Osteoblast (primary cell): Measurements from ENCODE around the gene VTI1A. TPM values are rescaled to one million over a fixed set of nuclear protein-coding genes. Genes with fewer than 3 reads are reported as not detected.

Source experiments
- DNase-seq: peaks from one replicate; pipeline ENCODE4 v3.0.0; 2011; ENCODE audit warnings: low spot score, mixed read lengths; ENCODE audit not compliant: insufficient read length; ENCODE audit errors: missing footprints
- H2AFZ ChIP-seq: 2 replicates; pipeline ENCODE4 v1.6.0; 2011; ENCODE audit warnings: mild to moderate bottlenecking, low read length
- H3K27ac ChIP-seq: 2 replicates; pipeline ENCODE4 v1.5.1; 2011; ENCODE audit warnings: mild to moderate bottlenecking, low read depth, low read length, moderate library complexity
- H3K27me3 ChIP-seq: 2 replicates; pipeline ENCODE4 v1.6.0; 2012; ENCODE audit warnings: mild to moderate bottlenecking, control low read depth, inconsistent platforms, low read length, moderate library complexity; ENCODE audit not compliant: insufficient read depth
- H3K36me3 ChIP-seq: 2 replicates; pipeline ENCODE4 v1.5.1; 2011; ENCODE audit warnings: mild to moderate bottlenecking, low read length, control low read depth, moderate library complexity; ENCODE audit not compliant: insufficient read depth
- H3K4me1 ChIP-seq: 2 replicates; pipeline ENCODE4 v1.5.1; 2011; ENCODE audit warnings: mild to moderate bottlenecking, low read length, control low read depth, moderate library complexity; ENCODE audit not compliant: insufficient read depth
- H3K4me2 ChIP-seq: 2 replicates; pipeline ENCODE4 v1.6.0; 2011; ENCODE audit warnings: mild to moderate bottlenecking, low read length; ENCODE audit not compliant: insufficient read depth
- H3K4me3 ChIP-seq: fragments of 200-600 bp; sonication (generic); 3 replicates; pipeline ENCODE4 v1.5.1; 2012; ENCODE audit warnings: mild to moderate bottlenecking, low read length, inconsistent platforms; ENCODE audit not compliant: insufficient read depth
- H3K79me2 ChIP-seq: 2 replicates; pipeline ENCODE4 v1.6.0; 2012; ENCODE audit warnings: mild to moderate bottlenecking, low read length, control low read depth, inconsistent platforms; ENCODE audit not compliant: insufficient read depth
- H3K9me3 ChIP-seq: 2 replicates; pipeline ENCODE4 v1.5.1; 2011; ENCODE audit warnings: low read depth, low read length, control low read depth
- H4K20me1 ChIP-seq: 2 replicates; pipeline ENCODE4 v1.6.0; 2012; ENCODE audit warnings: mild to moderate bottlenecking, low read length, control low read depth; ENCODE audit not compliant: insufficient read depth
- total RNA-seq: library from RNA; depleted of rRNA; stranded (reverse); fragments of >200 nt; gene quantifications from 2 replicates; pipeline ENCODE4 v1.2.3, GENCODE V29; 2012
- TF ChIP-seq, protein P1 (sequence below): IDR thresholded peaks from 2 replicates; pipeline ENCODE4 v1.5.1; 2011; ENCODE audit warnings: mild to moderate bottlenecking, low read depth, low read length, moderate library complexity; ENCODE audit errors: extremely low read depth

VTI1A gene
- total RNA-seq, 1 donor = 34.7 TPM

DNA sequence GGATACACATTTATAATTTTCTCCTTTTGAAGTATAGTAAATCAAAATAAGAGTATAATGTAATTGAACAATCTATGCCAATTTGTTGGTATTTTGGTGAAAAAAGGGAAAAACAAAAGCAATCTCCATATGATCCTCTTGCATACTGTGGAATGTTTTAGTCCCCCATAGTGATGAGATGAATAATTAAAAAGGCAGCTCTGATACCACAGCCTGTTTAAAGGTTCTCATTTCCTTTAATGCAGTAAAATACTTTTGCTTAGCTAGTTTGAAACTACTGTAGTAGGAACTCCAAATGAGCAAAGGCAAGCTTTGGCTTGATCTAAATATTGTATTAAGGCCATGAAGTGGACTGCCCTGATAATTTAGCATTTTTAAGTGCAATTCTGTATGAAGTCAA is 77.6 kb downstream of the VTI1A start:
- Histone ChIP-seq H4K20me1 (no peaks in the 10 kb centered on the region), H3K4me1 (peaks cover 11% of the 10 kb centered on the region), H3K36me3 (no peaks in the 10 kb centered on the region), H3K4me3 (no peak overlapping the region), H3K79me2 (no peaks in the 10 kb centered on the region), H3K27me3 (no peaks in the 10 kb centered on the region), H3K27ac (no peak overlapping the region), H3K9me3 (no peaks in the 10 kb centered on the region), H3K4me2 (peak overlapping the region; percentile 26), H2AFZ (no peak overlapping the region)
- TF ChIP-seq, protein P1, sequence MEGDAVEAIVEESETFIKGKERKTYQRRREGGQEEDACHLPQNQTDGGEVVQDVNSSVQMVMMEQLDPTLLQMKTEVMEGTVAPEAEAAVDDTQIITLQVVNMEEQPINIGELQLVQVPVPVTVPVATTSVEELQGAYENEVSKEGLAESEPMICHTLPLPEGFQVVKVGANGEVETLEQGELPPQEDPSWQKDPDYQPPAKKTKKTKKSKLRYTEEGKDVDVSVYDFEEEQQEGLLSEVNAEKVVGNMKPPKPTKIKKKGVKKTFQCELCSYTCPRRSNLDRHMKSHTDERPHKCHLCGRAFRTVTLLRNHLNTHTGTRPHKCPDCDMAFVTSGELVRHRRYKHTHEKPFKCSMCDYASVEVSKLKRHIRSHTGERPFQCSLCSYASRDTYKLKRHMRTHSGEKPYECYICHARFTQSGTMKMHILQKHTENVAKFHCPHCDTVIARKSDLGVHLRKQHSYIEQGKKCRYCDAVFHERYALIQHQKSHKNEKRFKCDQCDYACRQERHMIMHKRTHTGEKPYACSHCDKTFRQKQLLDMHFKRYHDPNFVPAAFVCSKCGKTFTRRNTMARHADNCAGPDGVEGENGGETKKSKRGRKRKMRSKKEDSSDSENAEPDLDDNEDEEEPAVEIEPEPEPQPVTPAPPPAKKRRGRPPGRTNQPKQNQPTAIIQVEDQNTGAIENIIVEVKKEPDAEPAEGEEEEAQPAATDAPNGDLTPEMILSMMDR = no peak
- DNase-seq = no peak

DNA sequence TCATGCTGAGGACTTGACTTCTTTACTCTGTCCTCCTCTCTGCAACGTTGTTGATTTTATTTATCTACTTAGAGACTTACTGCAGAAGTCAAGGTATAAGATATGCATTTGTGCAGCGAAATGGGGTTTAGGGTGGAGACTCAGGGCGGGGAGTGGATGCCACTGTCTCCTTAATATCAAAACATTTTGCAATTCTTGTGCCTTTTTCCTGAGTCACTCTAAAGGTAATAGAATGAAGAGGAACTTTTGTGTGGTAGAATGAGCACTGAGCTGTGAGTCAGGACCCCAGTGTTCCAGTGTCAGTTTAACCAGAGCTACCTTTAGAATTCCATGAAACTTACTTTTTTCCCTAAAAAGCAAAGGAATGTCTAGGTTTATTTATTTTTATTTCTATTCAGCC is 78.2 kb downstream of the VTI1A start:
- H3K27me3 ChIP-seq = no peaks in the 10 kb centered on the region
- TF ChIP-seq, protein P1 = no peak
- H3K4me2 ChIP-seq = peak overlapping the region; percentile 26
- H3K4me3 ChIP-seq = no peak overlapping the region
- H3K4me1 ChIP-seq = peaks cover 11% of the 10 kb centered on the region
- H3K79me2 ChIP-seq = no peaks in the 10 kb centered on the region
- H3K27ac ChIP-seq = no peak overlapping the region
- no peaks in the 10 kb centered on the region for H4K20me1 ChIP-seq
- DNase-seq = peak; percentile 13
- H3K36me3 ChIP-seq = no peaks in the 10 kb centered on the region
- H2AFZ ChIP-seq = no peak overlapping the region
- no peaks in the 10 kb centered on the region for H3K9me3 ChIP-seq

DNA sequence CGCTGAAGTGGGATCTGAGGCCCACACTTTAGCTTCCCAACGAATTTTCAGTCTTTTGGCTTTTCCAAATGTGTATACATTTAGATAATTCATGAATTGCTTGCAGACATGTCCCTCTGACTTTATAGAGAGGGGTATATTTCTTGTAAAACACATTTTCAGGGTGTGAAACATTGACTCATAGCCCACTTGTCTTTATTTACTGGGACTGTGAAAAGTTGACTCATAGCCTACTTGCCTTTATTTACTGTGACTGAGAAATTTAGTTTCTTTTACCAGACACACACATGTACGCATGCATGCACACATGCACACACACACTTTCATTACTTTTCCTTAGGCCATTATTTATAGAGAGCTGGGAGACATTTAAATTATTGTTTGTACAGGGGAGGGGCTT is 79.1 kb downstream of the VTI1A start:
- H3K27ac ChIP-seq = no peak overlapping the region
- no peak overlapping the region for H3K4me2 ChIP-seq
- no peak for DNase-seq
- no peaks in the 10 kb centered on the region for H3K79me2 ChIP-seq
- TF ChIP-seq, protein P1 = no peak
- H3K4me3 ChIP-seq = no peak overlapping the region
- no peak overlapping the region for H2AFZ ChIP-seq
- H3K36me3 ChIP-seq = no peaks in the 10 kb centered on the region
- no peaks in the 10 kb centered on the region for H3K9me3 ChIP-seq
- no peaks in the 10 kb centered on the region for H4K20me1 ChIP-seq
- H3K27me3 ChIP-seq = no peaks in the 10 kb centered on the region
- peaks cover 11% of the 10 kb centered on the region for H3K4me1 ChIP-seq

DNA sequence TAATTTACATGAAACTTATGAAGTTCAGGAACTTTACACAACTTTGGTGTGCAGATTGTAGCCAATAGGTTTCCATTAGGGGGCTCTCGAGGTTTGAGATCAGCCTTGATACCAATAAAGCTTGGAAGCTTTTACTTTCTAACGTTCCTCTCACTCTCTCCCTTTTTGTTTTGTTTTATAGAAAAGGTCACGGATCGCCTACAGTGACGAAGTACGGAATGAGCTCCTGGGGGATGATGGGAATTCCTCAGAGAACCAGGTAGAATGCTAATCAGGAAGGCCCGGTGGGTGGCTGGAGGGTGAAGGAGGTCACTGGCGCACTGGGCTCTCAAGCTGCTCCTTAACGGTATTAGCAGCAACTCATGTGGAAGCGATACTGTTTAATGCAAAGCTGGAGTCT is 79.9 kb downstream of the VTI1A start:
- peaks cover 11% of the 10 kb centered on the region for H3K4me1 ChIP-seq
- H3K27ac ChIP-seq = no peak overlapping the region
- no peaks in the 10 kb centered on the region for H3K27me3 ChIP-seq
- no peaks in the 10 kb centered on the region for H3K36me3 ChIP-seq
- H3K4me2 ChIP-seq = peak overlapping the region; percentile 54
- no peaks in the 10 kb centered on the region for H3K79me2 ChIP-seq
- H4K20me1 ChIP-seq = no peaks in the 10 kb centered on the region
- TF ChIP-seq, protein P1 = peak; percentile 8
- H3K4me3 ChIP-seq = no peak overlapping the region
- H2AFZ ChIP-seq = no peak overlapping the region
- no peak for DNase-seq
- no peaks in the 10 kb centered on the region for H3K9me3 ChIP-seq
